Right renal pelvis (tissue), 4 donors: ENCODE data around the gene SDHD. TPM values are rescaled to one million over a fixed set of nuclear protein-coding genes. Genes with fewer than 3 reads are reported as not detected.
"Not testable (repeated sequence)": the region's sequence is repeated elsewhere in the genome, so short reads cannot be mapped to it uniquely, and the experiment has no call there.

Source experiments
- DNase-seq, 4 donors: peaks; one replicate each; pipeline ENCODE4 v3.0.0-alpha.2; 2013; ENCODE audit warnings: low read depth in 4 of 4, low spot score in 3 of 4, missing footprints in 1 of 4
- polyA plus RNA-seq, 4 donors: library from polyadenylated mRNA; unstranded; fragments of 120-200 nt; gene quantifications; one replicate each; pipeline ENCODE4 v1.2.1, GENCODE V29; 2013; ENCODE audit not compliant: insufficient read length in 4 of 4

SDHD gene
- 100 to 1,000 TPM; 200 to 228 (median 215) TPM for polyA plus RNA-seq

DNA sequence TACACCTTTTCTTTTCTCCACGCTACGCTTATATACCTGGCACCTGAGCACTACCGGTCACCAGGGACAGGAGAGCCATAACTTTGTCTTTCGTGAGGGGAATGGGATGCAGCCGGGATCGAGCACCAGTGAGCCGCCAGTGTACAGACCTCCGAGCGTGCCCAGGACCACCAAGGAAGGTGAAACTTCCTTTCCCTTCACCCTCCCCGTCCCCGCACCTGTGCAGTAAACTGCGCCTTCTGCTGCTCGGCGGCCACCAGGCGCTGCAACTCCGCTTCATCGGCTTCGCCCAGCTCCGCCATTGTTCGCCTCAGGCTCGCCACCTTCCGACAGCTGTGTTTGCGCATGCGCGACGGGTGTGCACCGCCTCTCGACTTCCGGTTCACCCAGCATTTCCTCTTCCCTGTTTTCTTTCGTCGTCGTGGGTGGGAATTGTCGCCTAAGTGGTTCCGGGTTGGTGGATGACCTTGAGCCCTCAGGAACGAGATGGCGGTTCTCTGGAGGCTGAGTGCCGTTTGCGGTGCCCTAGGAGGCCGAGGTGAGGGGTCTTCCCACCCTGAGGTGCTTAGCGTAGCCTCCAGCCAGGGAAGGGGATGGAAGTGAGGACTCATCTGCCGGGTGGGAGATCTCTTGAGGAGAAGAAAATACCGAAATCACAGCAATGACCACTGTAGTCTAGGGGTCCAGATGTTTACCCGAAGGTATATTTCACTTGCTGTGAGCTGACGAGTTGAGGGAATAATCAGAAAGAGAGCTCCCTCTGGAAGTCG is at the start of gene SDHD, which contains the start of gene TIMM8B:
SDHD (plus strand) TSS at position 452 of the 770 bp plus-strand sequence; CDS start at position 487, 35 bp downstream.
TIMM8B (minus strand) TSS at position 335 of the 770 bp plus-strand sequence; CDS start at position 302, 33 bp downstream.
- DNase-seq = peak; percentile 94 to 96 (median 96)

GRCh38 chr11:112037527-112037926 is 49.1 kb upstream of the SDHD start:
- DNase-seq = no peak

DNA sequence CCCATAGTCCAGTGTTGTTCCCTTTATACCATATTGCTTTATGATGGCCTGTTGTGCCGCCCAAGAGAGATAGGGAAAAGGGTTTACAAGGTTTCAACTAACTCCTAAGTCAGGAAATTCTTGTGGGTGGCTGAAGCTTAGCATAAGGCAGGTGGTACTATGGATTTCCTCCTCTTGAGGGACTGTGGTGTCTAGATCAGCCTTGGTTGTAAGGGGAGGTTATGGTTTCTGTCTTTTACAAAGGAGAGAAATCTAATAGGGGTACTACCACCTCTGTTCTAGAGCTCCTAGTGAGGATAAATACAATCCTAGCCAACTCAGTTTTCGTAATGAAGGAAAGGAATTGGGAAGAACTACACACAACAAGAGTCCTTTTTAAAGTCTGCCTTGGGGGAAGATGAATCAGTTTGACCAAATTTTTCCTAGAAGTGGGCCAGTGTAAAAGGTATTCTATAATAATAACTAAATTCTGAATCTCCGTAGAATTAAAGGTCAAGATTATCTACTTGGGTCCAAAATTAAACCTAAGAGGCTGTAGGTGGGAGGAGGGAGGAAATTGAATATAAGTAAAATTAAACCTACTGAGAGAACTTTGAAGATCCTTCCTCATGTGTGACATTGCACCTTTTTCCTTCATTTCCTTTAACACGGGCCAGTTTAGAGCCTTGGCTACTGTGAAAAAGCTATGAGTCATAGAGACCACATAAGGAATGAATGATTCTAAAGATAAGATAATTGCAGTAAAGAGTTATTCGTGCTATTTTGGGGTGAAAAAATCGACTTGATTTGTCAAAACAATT is 44.3 kb upstream of the SDHD start:
- no peak for DNase-seq

- no peak for DNase-seq
Measured at GRCh38 chr11:112042961-112043304, 43.7 kb upstream of the SDHD start.

GRCh38 chr11:112044961-112045360 is 41.7 kb upstream of the SDHD start:
- DNase-seq = no peak

- not testable (repeated sequence) for DNase-seq
Measured at GRCh38 chr11:112046647-112047046, 40.0 kb upstream of the SDHD start.

DNA sequence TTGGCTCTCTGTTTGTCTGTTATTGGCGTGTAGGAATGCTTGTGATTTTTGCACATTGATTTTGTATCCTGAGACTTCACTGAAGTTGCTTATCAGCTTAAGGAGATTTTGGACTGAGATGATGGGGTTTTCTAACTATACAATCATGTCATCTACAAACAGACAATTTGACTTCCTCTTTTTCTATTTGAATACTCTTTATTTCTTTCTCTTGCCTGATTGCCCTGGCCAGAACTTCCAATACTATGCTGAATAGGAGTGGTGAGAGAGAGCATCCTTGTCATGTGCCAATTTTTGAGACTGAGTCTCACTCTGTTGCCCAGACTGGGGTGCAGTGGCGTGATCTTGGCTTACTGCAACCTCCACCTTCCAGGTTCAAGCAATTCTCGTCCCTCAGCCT is 38.4 kb upstream of the SDHD start:
- DNase-seq = not testable (repeated sequence)

DNA sequence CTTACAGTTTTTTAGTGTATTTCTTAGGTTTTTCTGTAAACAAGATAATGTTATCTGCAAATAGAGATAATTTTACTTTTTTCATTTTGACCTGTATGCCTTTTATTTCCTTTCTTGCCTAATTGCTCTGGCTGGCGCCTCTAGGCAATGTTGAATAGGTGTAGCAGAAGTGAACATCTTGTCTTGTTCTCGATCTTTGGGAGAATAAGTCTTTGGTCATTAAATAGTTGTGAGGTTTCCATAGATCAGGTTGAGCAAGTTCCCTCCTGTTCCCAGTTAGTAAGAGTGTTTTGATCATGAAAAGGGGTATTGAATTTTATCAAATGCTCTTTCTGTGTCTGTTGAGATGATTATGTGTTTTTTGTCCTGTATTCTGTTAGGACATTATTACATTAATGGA is 36.9 kb upstream of the SDHD start:
- no peak for DNase-seq

DNA sequence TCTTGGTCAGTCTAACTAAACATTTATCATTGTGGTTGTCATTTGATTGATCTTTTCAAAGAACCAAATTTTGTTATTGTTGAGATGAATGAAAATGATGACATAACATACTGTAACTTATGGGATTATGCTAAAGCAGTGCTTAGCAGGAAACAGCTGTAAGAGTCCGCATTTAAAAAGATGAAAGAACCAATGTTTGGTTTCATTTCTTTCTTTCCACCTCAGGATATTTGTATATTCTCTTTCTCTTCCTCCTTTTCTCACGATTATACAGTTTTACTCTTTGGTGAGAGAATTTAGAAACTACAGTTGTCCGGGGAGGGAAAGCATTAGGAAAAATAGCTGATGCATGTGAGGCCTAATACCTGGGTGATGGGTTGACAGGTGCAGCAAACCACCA is 36.0 kb upstream of the SDHD start:
- no peak for DNase-seq

GRCh38 chr11:112051768-112052167 is 34.9 kb upstream of the SDHD start:
- no peak for DNase-seq

GRCh38 chr11:112057170-112057569 is 29.5 kb upstream of the SDHD start:
- no peak for DNase-seq

GRCh38 chr11:112058103-112058502 is 28.6 kb upstream of the SDHD start:
- DNase-seq = no peak

GRCh38 chr11:112062923-112063322 is 23.8 kb upstream of the SDHD start:
- no peak for DNase-seq

- DNase-seq = peak; percentile 76 to 86 (median 84)
Measured at GRCh38 chr11:112073941-112074811, 12.5 kb upstream of the SDHD start, which contains the start of the genes NKAPD1 and PIH1D2. Gene NKAPD1 (plus strand): TSS chr11:112074299. CDS start chr11:112075575, 1,276 bp downstream. Gene PIH1D2 (minus strand): TSS chr11:112074017. CDS start chr11:112073174, 843 bp downstream.

DNA sequence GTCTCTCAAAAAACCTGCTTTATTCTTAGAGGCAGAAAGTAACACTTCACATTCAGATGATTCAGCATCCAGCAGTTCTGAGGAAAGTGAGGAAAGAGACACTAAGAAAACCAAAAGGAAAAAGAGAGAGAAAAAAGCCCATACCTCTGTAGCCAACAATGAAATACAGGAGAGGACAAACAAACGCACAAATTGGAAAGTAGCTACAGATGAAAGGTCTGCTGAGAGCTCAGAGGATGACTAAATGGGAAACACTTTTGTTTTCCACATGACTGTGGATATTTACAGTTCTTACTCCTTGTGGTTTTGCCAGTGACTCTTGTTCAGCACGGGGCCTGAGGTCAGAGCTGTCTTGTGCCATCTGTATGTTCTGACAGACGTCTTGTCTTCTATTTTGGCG is 3.9 kb upstream of the SDHD start:
- no peak for DNase-seq

GRCh38 chr11:112085822-112086421 is 751 bp upstream of the SDHD start:
- peak in 1 of 4 donors; percentile 2 for DNase-seq

- DNase-seq = no peak
Measured at GRCh38 chr11:112087212-112087611, 539 bp downstream of the SDHD start.

GRCh38 chr11:112095302-112095701 is 8.6 kb downstream of the SDHD start:
- DNase-seq = not testable (repeated sequence)

GRCh38 chr11:112096194-112096593 is 9.5 kb downstream of the SDHD start:
- DNase-seq = no peak
